ENCODE data around the gene DNAAF9. TPM values are rescaled to one million over a fixed set of nuclear protein-coding genes. Genes with fewer than 3 reads are reported as not detected.
"Not testable (repeated sequence)": the region's sequence is repeated elsewhere in the genome, so short reads cannot be mapped to it uniquely, and the experiment has no call there.

DNAAF9 gene
- total RNA-seq, 1 donor from 2014 or later: 4.5 TPM

DNA sequence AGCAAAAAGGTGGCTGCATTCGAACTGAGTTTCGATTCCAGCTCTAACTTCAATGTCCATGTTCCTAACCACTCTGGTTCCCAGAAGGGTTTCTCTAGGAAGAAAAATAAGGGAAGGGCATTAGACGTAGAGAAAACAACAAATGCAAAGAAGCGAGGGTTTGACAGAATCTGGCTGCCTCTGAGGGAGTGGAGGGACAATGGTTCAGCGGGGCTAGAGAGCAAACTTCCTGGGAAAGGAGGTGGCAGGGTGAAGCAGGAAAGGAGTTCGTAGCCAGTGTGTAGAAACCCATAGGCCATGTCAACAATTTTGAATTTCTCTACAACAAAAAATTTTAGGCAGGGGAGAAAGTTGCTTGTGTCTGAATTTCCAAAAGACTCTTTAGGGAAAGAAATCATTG lies 14.5 kb upstream of the DNAAF9 start:
- Mint-ChIP-seq H3K27ac (no peak overlapping the region), H3K36me3 (ENCODE audit: low read depth) (no peaks in the 10 kb centered on the region), H3K4me1 (peaks cover 4% of the 10 kb centered on the region), H3K9me3 (no peaks in the 10 kb centered on the region), H3K4me3 (no peak overlapping the region), H3K27me3 (peaks cover 15% of the 10 kb centered on the region)
- DNase-seq (no peak), ATAC-seq (ENCODE audit: low read depth) (no peak)
- intact Hi-C loops (cut with micrococcal nuclease): no loop called here
- POLR2A ChIA-PET: no interaction called here
- no peak for TF ChIP-seq CTCF (IDR thresholded peaks at IDR 0.05)
- CTCF ChIA-PET: no interaction called here

DNA sequence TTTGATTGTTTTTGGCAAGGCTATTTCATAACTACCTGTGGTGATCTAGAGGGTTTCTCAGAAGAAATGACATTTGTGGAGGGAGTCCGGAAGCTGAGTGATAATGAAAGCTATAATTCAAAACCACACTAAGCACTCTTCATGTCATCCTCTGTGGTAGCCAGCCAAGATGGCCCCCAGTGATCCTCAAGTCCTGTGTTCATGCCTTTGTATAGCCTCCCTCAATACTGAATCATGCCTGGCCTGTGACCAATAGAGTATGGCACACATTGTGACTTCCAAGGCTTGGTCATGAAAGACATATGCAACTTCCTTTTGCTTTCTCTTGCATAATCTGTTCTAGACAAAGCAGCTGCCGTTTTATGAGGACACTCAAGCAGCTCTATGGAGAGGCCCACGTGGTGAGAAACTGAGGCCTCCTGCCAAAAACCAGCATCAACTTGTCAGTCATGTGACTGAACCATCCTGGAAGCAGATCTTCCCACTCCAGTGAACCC lies 12.8 kb upstream of the DNAAF9 start:
- Mint-ChIP-seq H3K4me3 (no peak overlapping the region), H3K9me3 (no peaks in the 10 kb centered on the region), H3K36me3 (ENCODE audit: low read depth) (no peaks in the 10 kb centered on the region), H3K27me3 (peaks cover 15% of the 10 kb centered on the region), H3K4me1 (peaks cover 4% of the 10 kb centered on the region), H3K27ac (no peak overlapping the region)
- ATAC-seq (ENCODE audit: low read depth) (peak; percentile 60), DNase-seq (no peak)
- intact Hi-C loops (cut with micrococcal nuclease): no loop called here
- ChIA-PET POLR2A (interaction anchor here (0.7 kb wide), 1 partner anchor 12 kb away, joined by 4 read pairs; no protein-coding TSS in a partner anchor), CTCF (no interaction called here)
- no peak for TF ChIP-seq CTCF (IDR thresholded peaks at IDR 0.05)

DNA sequence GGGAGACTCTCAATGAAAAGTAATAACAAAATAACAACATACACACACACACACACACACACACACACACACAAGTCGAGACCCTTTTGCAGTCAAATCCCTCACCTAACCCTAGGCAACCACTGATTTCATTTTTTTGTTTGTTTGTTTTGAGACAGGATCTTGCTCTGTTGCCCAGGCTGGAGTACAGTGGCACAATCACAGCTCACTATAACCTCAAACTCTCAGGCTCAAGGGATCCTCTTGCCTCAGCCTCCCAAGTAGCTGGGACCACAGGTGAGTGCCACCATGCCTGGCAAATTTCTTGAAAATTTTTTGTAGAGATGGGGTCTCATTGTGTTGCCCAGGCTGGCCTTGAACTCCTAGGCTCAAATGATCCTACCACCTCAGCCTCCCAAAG lies 10.7 kb upstream of the DNAAF9 start:
- H3K4me1 Mint-ChIP-seq; H3K4me3 Mint-ChIP-seq; H3K36me3 Mint-ChIP-seq (ENCODE audit: low read depth); DNase-seq; CTCF ChIA-PET; H3K27ac Mint-ChIP-seq; H3K9me3 Mint-ChIP-seq; intact Hi-C loops (cut with micrococcal nuclease); ATAC-seq (ENCODE audit: low read depth): not testable (repeated sequence)
- POLR2A ChIA-PET: interaction anchor here (1.8 kb wide), 1 partner anchor 10 kb away, joined by 5 read pairs; no protein-coding TSS in a partner anchor
- peaks cover 15% of the 10 kb centered on the region for H3K27me3 Mint-ChIP-seq

DNA sequence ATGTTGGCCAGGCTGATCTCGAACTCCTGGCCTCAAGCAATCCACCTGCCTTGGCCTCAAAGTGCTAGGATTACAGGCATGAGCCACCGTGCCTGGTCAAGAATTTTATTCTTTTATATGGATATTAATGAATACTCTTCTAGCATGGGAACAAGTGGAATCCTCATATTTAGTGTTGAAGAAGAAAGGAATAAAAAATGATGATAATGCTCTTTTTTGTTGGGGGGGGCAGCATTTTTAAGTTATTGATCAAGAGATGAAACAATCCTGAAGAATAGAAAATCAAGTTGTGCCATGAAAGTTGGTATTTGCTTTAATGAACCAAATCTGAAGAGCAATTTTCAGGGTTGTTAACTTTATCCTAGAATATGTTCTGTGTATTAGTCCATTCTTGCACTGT lies 6.7 kb upstream of the DNAAF9 start:
- Mint-ChIP-seq H3K27me3 (peaks cover 8% of the 10 kb centered on the region), H3K4me1 (no peaks in the 10 kb centered on the region), H3K4me3 (no peak overlapping the region), H3K36me3 (ENCODE audit: low read depth) (no peaks in the 10 kb centered on the region), H3K9me3 (no peaks in the 10 kb centered on the region), H3K27ac (no peak overlapping the region)
- DNase-seq (no peak), ATAC-seq (ENCODE audit: low read depth) (no peak)
- intact Hi-C loops (cut with micrococcal nuclease): no loop called here
- CTCF ChIA-PET: no interaction called here
- TF ChIP-seq CTCF (IDR thresholded peaks at IDR 0.05): no peak
- POLR2A ChIA-PET: no interaction called here

- no peak for TF ChIP-seq CTCF (IDR thresholded peaks at IDR 0.05)
- ATAC-seq (ENCODE audit: low read depth): no peak
These were observed 6.0 kb upstream of the DNAAF9 start for GRCh38 chr20:3413393-3413889.

More at GRCh38 chr20:3413393-3413889, 6.0 kb upstream of the DNAAF9 start:
- ChIA-PET POLR2A (no interaction called here), CTCF (no interaction called here)
- Mint-ChIP-seq H3K27ac (no peak overlapping the region), H3K4me3 (no peak overlapping the region), H3K27me3 (peaks cover 7% of the 10 kb centered on the region), H3K36me3 (ENCODE audit: low read depth) (peaks cover 1% of the 10 kb centered on the region), H3K4me1 (peaks cover 4% of the 10 kb centered on the region), H3K9me3 (no peaks in the 10 kb centered on the region)
- intact Hi-C loops (cut with micrococcal nuclease): no loop called here
- no peak for DNase-seq

All from activated B cell treated with CpG ODN at 0.5 μM for 24 hours (primary cell).